Testis (tissue), 3 donors: Measurements from ENCODE around the gene DDIAS. TPM values are rescaled to one million over a fixed set of nuclear protein-coding genes. Genes with fewer than 3 reads are reported as not detected.
"Not testable (repeated sequence)": the region's sequence is repeated elsewhere in the genome, so short reads cannot be mapped to it uniquely, and the experiment has no call there.

Experiments used
- DNase-seq: peaks from one replicate; pipeline ENCODE4 v3.0.0-alpha.2; 2019
- H3K27ac ChIP-seq, 2 donors: fragments of 200-600 bp; sonication (generic); one replicate each; pipeline ENCODE4 v1.5.1; 2019
- H3K27me3 ChIP-seq: fragments of 200-600 bp; sonication (generic); one replicate; pipeline ENCODE4 v1.5.1; 2019
- H3K36me3 ChIP-seq: fragments of 200-600 bp; sonication (generic); one replicate; pipeline ENCODE4 v1.5.1; 2017; ENCODE audit warnings: low read depth; ENCODE audit errors: missing control alignments
- H3K4me1 ChIP-seq: fragments of 200-600 bp; sonication (generic); one replicate; pipeline ENCODE4 v1.5.1; 2019
- H3K4me3 ChIP-seq, 2 donors: fragments of 200-600 bp; sonication (generic); one replicate each; pipeline ENCODE4 v1.5.1; 2017 to 2019
- H3K9me3 ChIP-seq: fragments of 200-600 bp; sonication (generic); one replicate; pipeline ENCODE4 v1.5.1; 2017
- POLR2A ChIP-seq: fragments of 450-650 bp; IDR thresholded peaks from one replicate; pipeline ENCODE4 v1.6.1; 2017; ENCODE audit warnings: antibody characterized with exemption, mild to moderate bottlenecking, moderate library complexity
- WGBS, 2 donors: methylation state at CpG; one replicate each; pipeline ENCODE4 v1.1.5; 2018; 5-methylcytosine and 5-hydroxymethylcytosine counted together
- intact Hi-C: fragments of 100-400 bp; cut with DNase I; formaldehyde crosslinking; loops from one replicate; pipeline ENCODE4 v1.15.1; 2023; ENCODE audit warnings: low total_unique reads
- polyA plus RNA-seq: library from polyadenylated mRNA; stranded (reverse); fragments of 350-450 nt; fragmentation: Illumina TruSeq; extraction: RNeasy Lipid Tissue Mini Kit (QIAGEN cat#74804); gene quantifications from one replicate; pipeline ENCODE4 v1.2.3, GENCODE V29; 2014; ENCODE audit warnings: low read depth, low replicate concordance; ENCODE audit not compliant: insufficient read depth
- total RNA-seq, 2 donors: library from RNA; depleted of rRNA; stranded (reverse); fragments of >200 nt; gene quantifications; one replicate each; pipeline ENCODE4 v1.2.3, GENCODE V29; 2016
- TF ChIP-seq, protein P1 (sequence below), 3 experiments: fragments of 450-650 bp in 2 of 3; fragments of 200-600 bp in 1 of 3; sonication (generic) in 1 of 3; IDR thresholded peaks; one replicate each; pipeline ENCODE4 v1.5.1; 2016 to 2019; ENCODE audit warnings: antibody characterized with exemption in 3 of 3, mild to moderate bottlenecking in 2 of 3, moderate library complexity in 1 of 3

Gene DDIAS
- total and polyA plus RNA-seq, 3 donors from 2014 or later: 11.8 to 14.6 (median 13.4) TPM

DNA sequence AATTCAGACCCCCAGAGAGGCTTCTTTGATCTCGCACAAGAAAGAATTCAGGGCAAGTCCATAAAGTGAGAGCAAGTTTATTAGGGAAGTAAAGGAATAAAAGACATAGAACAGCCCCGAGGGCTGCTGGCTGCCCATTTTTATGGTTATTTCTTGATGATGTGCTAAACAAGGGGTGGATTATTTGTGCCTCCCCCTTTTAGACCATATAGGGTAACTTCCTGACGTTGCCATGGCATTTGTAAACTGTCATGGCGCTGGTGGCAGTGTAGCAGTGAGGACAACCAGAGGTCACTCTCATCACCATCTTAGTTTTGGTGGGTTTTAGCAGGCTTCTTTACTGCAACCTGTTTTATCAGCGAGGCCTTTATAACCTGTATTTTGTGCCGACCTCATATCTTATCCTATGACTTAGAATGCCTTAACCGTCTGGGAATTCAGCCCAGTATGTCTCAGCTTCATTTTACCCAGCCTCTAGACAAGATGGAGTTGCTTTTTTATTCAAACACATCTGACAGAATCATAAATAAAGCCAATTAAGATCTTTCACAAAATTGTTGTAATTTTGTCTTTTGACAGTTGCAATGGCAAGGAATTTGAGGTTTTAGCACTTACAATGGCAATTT lies 7.6 kb downstream of the DDIAS start:
- intact Hi-C loops: loop anchor here (10.0 kb wide), 2 partner anchors 166 to 286 kb away; partner anchors contain the start of genes ANKRD42 and RAB30
- Histone ChIP-seq H3K4me1 (no peaks in the 10 kb centered on the region), H3K4me3 (no peak overlapping the region), H3K9me3 (no peaks in the 10 kb centered on the region), H3K36me3 (no peaks in the 10 kb centered on the region), H3K27me3 (no peaks in the 10 kb centered on the region), H3K27ac (no peak overlapping the region)
- 65 to 72% methylated on average over 7 of the region's 7 CpGs for WGBS, 2 donors
- no peak for TF ChIP-seq POLR2A
- TF ChIP-seq, protein P1, sequence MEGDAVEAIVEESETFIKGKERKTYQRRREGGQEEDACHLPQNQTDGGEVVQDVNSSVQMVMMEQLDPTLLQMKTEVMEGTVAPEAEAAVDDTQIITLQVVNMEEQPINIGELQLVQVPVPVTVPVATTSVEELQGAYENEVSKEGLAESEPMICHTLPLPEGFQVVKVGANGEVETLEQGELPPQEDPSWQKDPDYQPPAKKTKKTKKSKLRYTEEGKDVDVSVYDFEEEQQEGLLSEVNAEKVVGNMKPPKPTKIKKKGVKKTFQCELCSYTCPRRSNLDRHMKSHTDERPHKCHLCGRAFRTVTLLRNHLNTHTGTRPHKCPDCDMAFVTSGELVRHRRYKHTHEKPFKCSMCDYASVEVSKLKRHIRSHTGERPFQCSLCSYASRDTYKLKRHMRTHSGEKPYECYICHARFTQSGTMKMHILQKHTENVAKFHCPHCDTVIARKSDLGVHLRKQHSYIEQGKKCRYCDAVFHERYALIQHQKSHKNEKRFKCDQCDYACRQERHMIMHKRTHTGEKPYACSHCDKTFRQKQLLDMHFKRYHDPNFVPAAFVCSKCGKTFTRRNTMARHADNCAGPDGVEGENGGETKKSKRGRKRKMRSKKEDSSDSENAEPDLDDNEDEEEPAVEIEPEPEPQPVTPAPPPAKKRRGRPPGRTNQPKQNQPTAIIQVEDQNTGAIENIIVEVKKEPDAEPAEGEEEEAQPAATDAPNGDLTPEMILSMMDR (IDR thresholded peaks at IDR 0.05): no peak
- DNase-seq: peak; percentile 44

DNA sequence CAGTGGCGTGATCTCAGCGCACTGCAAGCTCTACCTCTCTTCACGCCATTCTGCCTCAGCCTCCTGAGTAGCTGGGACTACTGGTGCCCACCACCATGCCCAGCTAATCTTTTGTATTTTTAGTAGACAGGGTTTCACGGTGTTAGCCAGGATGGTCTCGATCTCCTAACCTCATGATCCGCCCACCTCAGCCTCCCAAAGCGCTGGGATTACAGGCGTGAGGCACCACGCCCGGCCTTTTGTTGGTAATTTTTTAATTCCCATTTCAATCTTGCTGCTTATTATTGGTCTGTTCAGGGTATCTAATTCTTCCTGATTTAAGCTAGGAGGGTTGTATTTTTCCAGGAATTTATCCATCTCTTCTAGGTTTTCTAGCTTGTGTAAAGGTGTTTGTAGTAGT lies 18.2 kb downstream of the DDIAS start:
- 92 to 96% methylated on average over 10 of the region's 10 CpGs for WGBS, 2 donors
- H3K27ac ChIP-seq, H3K4me3 ChIP-seq, intact Hi-C loops, H3K27me3 ChIP-seq, H3K4me1 ChIP-seq, DNase-seq, H3K9me3 ChIP-seq, H3K36me3 ChIP-seq: not testable (repeated sequence)

DNA sequence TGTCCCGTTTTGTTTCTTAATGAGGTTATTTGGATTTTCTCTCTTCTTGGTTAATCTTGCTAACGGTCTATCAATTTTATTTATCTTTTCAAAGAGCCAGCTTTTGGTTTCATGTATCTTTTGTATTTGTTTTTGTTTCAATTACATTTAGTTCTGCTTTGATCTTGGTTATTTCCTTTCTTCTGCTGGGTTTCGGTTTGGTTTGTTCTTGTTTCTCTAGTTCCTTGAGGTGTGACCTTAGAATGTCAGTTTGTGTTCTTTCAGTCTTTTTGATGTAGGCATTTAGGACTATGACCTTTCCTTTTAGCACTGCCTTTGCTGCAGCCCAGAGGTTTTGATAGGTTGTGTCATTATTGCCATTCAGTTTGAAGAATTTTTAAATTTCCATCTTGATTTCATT lies 18.7 kb downstream of the DDIAS start:
- H3K4me1 ChIP-seq, H3K9me3 ChIP-seq, H3K4me3 ChIP-seq, H3K36me3 ChIP-seq, H3K27me3 ChIP-seq, intact Hi-C loops, DNase-seq, H3K27ac ChIP-seq: not testable (repeated sequence)
- 72 to 78% methylated on average over 3 of the region's 3 CpGs for WGBS, 2 donors

DNA sequence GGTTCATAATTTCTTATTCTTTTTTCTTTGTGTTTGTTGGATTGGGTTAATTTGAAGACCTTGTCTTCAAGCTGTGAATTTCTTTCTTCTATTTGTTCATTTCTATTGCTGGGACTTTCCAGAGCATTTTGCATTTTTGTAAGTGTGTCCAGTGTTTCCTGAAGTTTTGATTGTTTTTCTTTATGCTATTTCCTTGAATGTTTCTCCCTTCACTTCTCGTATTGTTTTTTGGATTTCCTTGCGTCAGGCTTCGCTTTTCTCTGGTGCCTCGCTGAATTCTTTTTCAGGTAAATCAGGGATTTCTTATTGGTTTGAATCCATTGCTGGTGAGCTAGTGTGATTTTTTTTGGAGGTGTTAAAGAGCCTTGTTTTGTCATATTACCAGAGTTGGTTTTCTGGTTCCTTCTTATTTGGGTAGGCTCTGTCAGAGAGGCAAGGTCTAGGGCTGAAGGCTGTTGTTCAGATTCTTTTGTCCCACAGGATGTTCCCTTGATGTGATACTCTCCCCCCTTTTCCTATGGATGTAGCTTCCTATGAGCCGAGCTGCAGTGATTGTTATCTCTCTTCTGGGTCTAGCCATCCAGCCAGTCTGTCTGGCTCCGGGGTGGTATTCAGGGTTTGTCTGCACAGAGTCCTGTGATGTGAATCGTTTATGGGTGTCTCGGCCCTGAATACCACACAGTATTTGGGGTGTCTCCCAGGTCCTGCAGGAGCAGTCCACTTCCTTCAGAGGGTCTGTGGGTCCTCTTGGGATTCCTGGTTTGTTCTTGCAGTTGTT lies 21.0 kb downstream of the DDIAS start:
- WGBS, 2 donors: 81 to 89% methylated on average over 8 of the region's 8 CpGs
- H3K27me3 ChIP-seq, H3K4me3 ChIP-seq, intact Hi-C loops, H3K4me1 ChIP-seq, H3K36me3 ChIP-seq, H3K27ac ChIP-seq, DNase-seq, H3K9me3 ChIP-seq: not testable (repeated sequence)

DNA sequence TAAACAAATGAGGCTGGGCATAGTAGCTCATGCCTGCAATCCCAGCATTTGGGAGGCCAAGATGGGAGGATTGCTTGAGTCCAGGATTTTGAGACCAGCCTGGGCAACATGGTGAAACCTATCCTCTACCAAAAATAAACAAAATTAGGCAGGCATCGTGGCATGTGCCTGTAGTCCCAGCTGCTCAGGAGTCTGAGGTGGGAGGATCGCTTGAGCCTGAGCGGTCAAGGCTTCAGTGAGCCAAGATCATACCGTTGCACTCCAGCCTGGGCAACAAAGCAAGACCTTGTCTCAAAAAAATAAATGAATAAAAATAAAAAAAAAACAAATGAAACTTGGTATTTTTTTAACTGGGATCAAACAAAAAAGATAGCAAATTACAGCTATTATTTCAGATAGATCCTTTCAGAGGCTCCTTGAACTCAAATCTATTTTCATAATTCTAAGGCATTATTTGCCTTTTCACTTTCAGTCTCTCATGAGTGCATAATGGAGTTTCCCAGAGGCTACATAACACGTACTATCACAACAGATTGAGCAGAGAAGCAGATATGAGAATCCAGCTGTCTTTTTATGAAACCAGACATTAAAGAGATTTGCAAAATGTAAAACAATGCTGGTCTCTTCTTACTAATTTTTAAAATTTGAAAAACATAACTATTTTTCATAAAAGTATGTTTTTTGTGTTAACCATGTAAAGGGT lies 23.1 kb downstream of the DDIAS start:
- no peaks in the 10 kb centered on the region for H3K36me3 ChIP-seq

More for the DNA sequence above, 23.1 kb downstream of the DDIAS start:
- Histone ChIP-seq H3K4me3 (no peak overlapping the region), H3K27ac (no peak overlapping the region), H3K27me3 (no peaks in the 10 kb centered on the region), H3K9me3 (no peaks in the 10 kb centered on the region), H3K4me1 (no peaks in the 10 kb centered on the region)
- TF ChIP-seq POLR2A: no peak
- TF ChIP-seq, protein P1 (IDR thresholded peaks at IDR 0.05): no peak
- 72 to 88% methylated on average over 5 of the region's 5 CpGs for WGBS, 2 donors
- DNase-seq: no peak
- intact Hi-C loops: no loop called here
